SK-N-MC (cell line): ENCODE measurements around the gene NUAK1.

Source experiments
- EZH2 ChIP-seq: fragments of 200-600 bp; sonication (generic); IDR thresholded peaks from one replicate; pipeline ENCODE4 v1.6.1; 2017; ENCODE audit warnings: antibody characterized with exemption
- POLR2AphosphoS5 ChIP-seq: IDR thresholded peaks from 2 replicates; pipeline ENCODE4 v1.6.1; 2012; ENCODE audit warnings: mild to moderate bottlenecking, low read depth, low read length, borderline replicate concordance

- TF ChIP-seq POLR2AphosphoS5 (no peak), EZH2 (no peak)
Observed at GRCh38 chr12:106146987-106147386, 8.2 kb upstream of the NUAK1 start.
